ENCODE results near the gene SOWAHB.

The SOWAHB gene

GRCh38 chr4:76850010-76850441 is 47.9 kb downstream of the SOWAHB start:
- no peak for DNase-seq

Data from activated CD4-positive, alpha-beta T cell treated with anti-CD3 and anti-CD28 coated beads for 48 hours (primary cell).